ENCODE measurements around the gene SLC22A5.

Gene SLC22A5

DNA sequence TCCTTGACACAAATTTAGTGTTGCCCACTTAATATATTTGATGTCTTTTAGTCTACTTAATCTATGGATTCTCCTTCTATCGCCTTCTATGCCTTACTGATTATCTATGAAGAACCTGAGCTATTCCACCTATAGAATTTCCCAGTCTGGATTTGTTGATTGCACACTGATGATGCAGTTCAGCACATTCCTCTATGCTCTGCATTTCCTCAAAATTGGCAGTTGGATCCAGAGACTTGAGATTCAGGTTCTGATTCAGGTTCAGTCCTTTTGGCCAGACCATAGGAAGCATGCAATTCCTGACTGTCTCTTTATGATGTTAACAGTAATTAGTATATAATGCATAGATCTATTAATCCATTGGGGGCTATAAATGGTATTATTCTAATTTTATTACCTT is 13.8 kb downstream of the SLC22A5 start:
- TF ChIP-seq ZNF341 (tag by site-specific recombination; IDR thresholded peaks at IDR 0.05; ENCODE audit: low read depth) (no peak), AEBP2 (tag by site-specific recombination; IDR thresholded peaks at IDR 0.05; ENCODE audit: borderline replicate concordance) (no peak), ZNF433 (tag by site-specific recombination; IDR thresholded peaks at IDR 0.05; ENCODE audit: low read depth) (no peak), ZSCAN5A (tag by site-specific recombination; IDR thresholded peaks at IDR 0.05) (no peak), EGR2 (tag by site-specific recombination; IDR thresholded peaks at IDR 0.05; ENCODE audit: low read depth) (no peak), HOXD13 (CRISPR knock-in tag; IDR thresholded peaks at IDR 0.05; ENCODE audit: borderline replicate concordance) (no peak), OSR2 (tag by site-specific recombination; IDR thresholded peaks at IDR 0.05) (no peak), KLF7 (tag by site-specific recombination; IDR thresholded peaks at IDR 0.05; ENCODE audit: borderline replicate concordance) (no peak), GFI1B (tag by site-specific recombination; IDR thresholded peaks at IDR 0.05) (no peak), ZNF624 (tag by site-specific recombination; IDR thresholded peaks at IDR 0.05) (no peak), ZNF2 (tag by site-specific recombination; IDR thresholded peaks at IDR 0.05) (no peak), ZBTB7A (tag by site-specific recombination; IDR thresholded peaks at IDR 0.05; ENCODE audit: low read depth) (no peak), SP3 (tag by site-specific recombination; IDR thresholded peaks at IDR 0.05) (no peak), ZBTB1 (tag by site-specific recombination; IDR thresholded peaks at IDR 0.05) (no peak), ZNF239 (tag by site-specific recombination; IDR thresholded peaks at IDR 0.05) (no peak), ZNF670 (tag by site-specific recombination; IDR thresholded peaks at IDR 0.05; ENCODE audit: low read depth) (no peak), WT1 (tag by site-specific recombination; IDR thresholded peaks at IDR 0.05) (no peak)
- TF ChIP-seq, protein P1, sequence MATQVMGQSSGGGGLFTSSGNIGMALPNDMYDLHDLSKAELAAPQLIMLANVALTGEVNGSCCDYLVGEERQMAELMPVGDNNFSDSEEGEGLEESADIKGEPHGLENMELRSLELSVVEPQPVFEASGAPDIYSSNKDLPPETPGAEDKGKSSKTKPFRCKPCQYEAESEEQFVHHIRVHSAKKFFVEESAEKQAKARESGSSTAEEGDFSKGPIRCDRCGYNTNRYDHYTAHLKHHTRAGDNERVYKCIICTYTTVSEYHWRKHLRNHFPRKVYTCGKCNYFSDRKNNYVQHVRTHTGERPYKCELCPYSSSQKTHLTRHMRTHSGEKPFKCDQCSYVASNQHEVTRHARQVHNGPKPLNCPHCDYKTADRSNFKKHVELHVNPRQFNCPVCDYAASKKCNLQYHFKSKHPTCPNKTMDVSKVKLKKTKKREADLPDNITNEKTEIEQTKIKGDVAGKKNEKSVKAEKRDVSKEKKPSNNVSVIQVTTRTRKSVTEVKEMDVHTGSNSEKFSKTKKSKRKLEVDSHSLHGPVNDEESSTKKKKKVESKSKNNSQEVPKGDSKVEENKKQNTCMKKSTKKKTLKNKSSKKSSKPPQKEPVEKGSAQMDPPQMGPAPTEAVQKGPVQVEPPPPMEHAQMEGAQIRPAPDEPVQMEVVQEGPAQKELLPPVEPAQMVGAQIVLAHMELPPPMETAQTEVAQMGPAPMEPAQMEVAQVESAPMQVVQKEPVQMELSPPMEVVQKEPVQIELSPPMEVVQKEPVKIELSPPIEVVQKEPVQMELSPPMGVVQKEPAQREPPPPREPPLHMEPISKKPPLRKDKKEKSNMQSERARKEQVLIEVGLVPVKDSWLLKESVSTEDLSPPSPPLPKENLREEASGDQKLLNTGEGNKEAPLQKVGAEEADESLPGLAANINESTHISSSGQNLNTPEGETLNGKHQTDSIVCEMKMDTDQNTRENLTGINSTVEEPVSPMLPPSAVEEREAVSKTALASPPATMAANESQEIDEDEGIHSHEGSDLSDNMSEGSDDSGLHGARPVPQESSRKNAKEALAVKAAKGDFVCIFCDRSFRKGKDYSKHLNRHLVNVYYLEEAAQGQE (tag by site-specific recombination; IDR thresholded peaks at IDR 0.05) = no peak
- ChIA-PET CTCF (interaction anchor here (0.7 to 7.6 kb wide), 6 partner anchors 16 to 435 kb away, joined by 3 to 140 read pairs (median 7); no protein-coding TSS in a partner anchor), POLR2A (interaction anchor here (1.0 kb wide), 1 partner anchor 89 kb away, joined by 3 read pairs; the partner anchor contains the start of gene SLC22A4)
- Histone ChIP-seq H3K9me3 (ENCODE audit: control insufficient read depth, insufficient read depth, low read depth, low read length) (no peaks in the 10 kb centered on the region), H3K36me3 (ENCODE audit: control insufficient read depth in 2 of 2, insufficient read depth in 1 of 2, low read length in 2 of 2) (peaks cover 0 to 54% of the 10 kb centered on the region in 2 experiments; a peak in 1 of 3 replicates), H3K4me3 (ENCODE audit: low read depth, low read length) (no peak overlapping the region), H3K4me1 (ENCODE audit: control insufficient read depth, insufficient read depth, low read length) (no peaks in the 10 kb centered on the region), H3K27ac (ENCODE audit: extremely low read depth, low read depth, low read length) (no peak overlapping the region)

- ChIA-PET CTCF (interaction anchor here (0.6 to 7.6 kb wide), 5 partner anchors 26 to 146 kb away, joined by 3 to 140 read pairs (median 7); no protein-coding TSS in a partner anchor), POLR2A (no interaction called here)
- Histone ChIP-seq H3K27ac (ENCODE audit: extremely low read depth, low read depth, low read length) (no peak overlapping the region), H3K4me3 (ENCODE audit: low read depth, low read length) (no peak overlapping the region), H3K4me1 (ENCODE audit: control insufficient read depth, insufficient read depth, low read length) (no peaks in the 10 kb centered on the region), H3K36me3 (ENCODE audit: control insufficient read depth in 2 of 2, insufficient read depth in 1 of 2, low read length in 2 of 2) (peaks cover 0 to 55% of the 10 kb centered on the region in 2 experiments; a peak in 1 of 3 replicates), H3K9me3 (ENCODE audit: control insufficient read depth, insufficient read depth, low read depth, low read length) (no peaks in the 10 kb centered on the region)
- TF ChIP-seq ZNF670 (tag by site-specific recombination; IDR thresholded peaks at IDR 0.05; ENCODE audit: low read depth) (no peak), ZNF404 (tag by site-specific recombination; IDR thresholded peaks at IDR 0.05) (no peak)
These were observed 14.5 kb downstream of the SLC22A5 start for GRCh38 chr5:132383984-132384383.

Measured in HEK293 (cell line).